Endothelial cell of umbilical vein (primary cell): Measurements from ENCODE around the gene FOXJ3.

Experiments
- CTCF ChIP-seq, 2 donors: IDR thresholded peaks; 1 replicate in 1 of 2; 2 replicates in 1 of 2; pipeline ENCODE4 v1.5.1; 2011; ENCODE audit warnings: low read length in 2 of 2, mild to moderate bottlenecking in 2 of 2, moderate library complexity in 2 of 2, control low read depth in 1 of 2, inconsistent platforms in 1 of 2, low read depth in 1 of 2; ENCODE audit not compliant: insufficient read depth in 1 of 2; ENCODE audit errors: extremely low read depth in 1 of 2
- EZH2 ChIP-seq: IDR thresholded peaks from 2 replicates; pipeline ENCODE4 v1.6.1; 2012; ENCODE audit warnings: borderline replicate concordance, low read depth, mild to moderate bottlenecking, moderate library complexity, low read length, inconsistent platforms; ENCODE audit not compliant: severe bottlenecking
- FOS ChIP-seq: IDR thresholded peaks from 2 replicates; pipeline ENCODE4 v1.6.1; 2011; ENCODE audit warnings: mild to moderate bottlenecking, low read length, moderate library complexity, borderline replicate concordance; ENCODE audit not compliant: insufficient read depth
- JUN ChIP-seq: IDR thresholded peaks from 2 replicates; pipeline ENCODE4 v1.6.1; 2011; ENCODE audit warnings: borderline replicate concordance, low read depth; ENCODE audit not compliant: insufficient read length, insufficient read depth
- MAX ChIP-seq: IDR thresholded peaks from 2 replicates; pipeline ENCODE4 v1.6.1; 2011; ENCODE audit not compliant: insufficient read depth, insufficient read length
- MYC ChIP-seq: IDR thresholded peaks from one replicate; pipeline ENCODE4 v1.6.1; 2011; ENCODE audit warnings: mild to moderate bottlenecking, low read depth, low read length
- POLR2A ChIP-seq: IDR thresholded peaks from 2 replicates; pipeline ENCODE4 v1.6.1; 2012; ENCODE audit warnings: low read depth, mild to moderate bottlenecking, control low read depth, low read length
- POLR2AphosphoS5 ChIP-seq: IDR thresholded peaks from 2 replicates; pipeline ENCODE4 v1.6.1; 2012; ENCODE audit warnings: low read depth, mild to moderate bottlenecking, control low read depth, low read length, moderate library complexity; ENCODE audit not compliant: insufficient read depth

- TF ChIP-seq CTCF (IDR thresholded peaks at IDR 0.05; ENCODE audit: extremely low read depth in 1 of 2, insufficient read depth in 1 of 2, low read depth in 1 of 2, low read length in 2 of 2) = no peak
- no peak for TF ChIP-seq POLR2AphosphoS5
- TF ChIP-seq POLR2A = no peak
- TF ChIP-seq EZH2 = no peak
- no peak for TF ChIP-seq MAX
- no peak for TF ChIP-seq FOS
- no peak for TF ChIP-seq MYC
- TF ChIP-seq JUN = no peak
These were observed 6.9 kb downstream of the FOXJ3 start for GRCh38 chr1:42328047-42328625.
